Thyroid gland (tissue), 4 donors: ENCODE data around the gene CFAP99.
A peak's percentile ranks its signal among the peaks of the same experiment; 100 is the strongest.

Source experiments
- POLR2A ChIP-seq, 2 donors: fragments of 450-650 bp; IDR thresholded peaks; one replicate each; pipeline ENCODE4 v1.6.1; 2017; ENCODE audit warnings: antibody characterized with exemption in 2 of 2, mild to moderate bottlenecking in 2 of 2, moderate library complexity in 1 of 2
- TF ChIP-seq, protein P1 (sequence below), 6 experiments: fragments of 200-600 bp in 3 of 6; fragments of 450-650 bp in 3 of 6; sonication (generic) in 3 of 6; IDR thresholded peaks; one replicate each; pipeline ENCODE4 v1.5.1; 2016 to 2019; ENCODE audit warnings: antibody characterized with exemption in 6 of 6, mild to moderate bottlenecking in 2 of 6, inconsistent platforms in 1 of 6, moderate library complexity in 1 of 6

DNA sequence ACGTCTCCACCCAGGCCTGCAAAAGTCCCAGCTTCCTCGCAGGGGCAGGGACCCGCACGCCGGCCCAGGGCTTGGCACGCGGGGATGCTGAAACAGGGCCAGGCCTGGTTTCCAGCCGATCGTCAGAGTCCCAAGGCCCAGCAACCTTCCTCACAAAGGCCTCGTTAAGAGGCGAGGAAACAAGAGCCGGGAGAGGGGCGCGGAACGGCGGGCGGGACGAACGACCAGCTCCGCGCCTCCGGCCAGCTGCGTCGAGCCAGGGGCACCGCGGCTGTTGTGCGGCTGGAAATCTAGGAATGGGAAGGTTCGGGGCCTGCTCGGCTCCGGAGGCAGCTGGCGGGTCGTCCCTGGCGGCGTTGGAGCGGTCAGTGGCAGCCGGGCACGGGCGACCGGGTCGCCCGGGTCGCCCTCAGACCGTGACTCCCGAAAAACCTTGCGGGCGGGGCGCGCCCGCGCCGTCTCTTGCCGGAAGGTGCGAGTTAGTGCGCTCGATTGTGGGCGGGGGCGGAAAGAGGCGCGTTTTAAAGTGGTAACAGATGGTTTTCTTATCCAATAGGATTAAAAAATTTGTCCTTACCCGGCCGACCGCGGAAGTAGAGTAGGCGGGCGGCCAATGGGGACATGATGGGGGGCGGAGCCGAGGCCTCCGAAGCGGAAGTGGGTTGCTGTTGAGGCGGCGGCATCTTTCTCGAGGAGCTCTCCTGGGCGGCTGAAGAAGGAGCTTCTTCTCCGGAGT is 49.9 kb downstream of the CFAP99 start, which contains the start of gene RNF4:
- TF ChIP-seq POLR2A (IDR thresholded peaks at IDR 0.05), result peak in 1 of 2 donors; percentile 76
- TF ChIP-seq, protein P1, sequence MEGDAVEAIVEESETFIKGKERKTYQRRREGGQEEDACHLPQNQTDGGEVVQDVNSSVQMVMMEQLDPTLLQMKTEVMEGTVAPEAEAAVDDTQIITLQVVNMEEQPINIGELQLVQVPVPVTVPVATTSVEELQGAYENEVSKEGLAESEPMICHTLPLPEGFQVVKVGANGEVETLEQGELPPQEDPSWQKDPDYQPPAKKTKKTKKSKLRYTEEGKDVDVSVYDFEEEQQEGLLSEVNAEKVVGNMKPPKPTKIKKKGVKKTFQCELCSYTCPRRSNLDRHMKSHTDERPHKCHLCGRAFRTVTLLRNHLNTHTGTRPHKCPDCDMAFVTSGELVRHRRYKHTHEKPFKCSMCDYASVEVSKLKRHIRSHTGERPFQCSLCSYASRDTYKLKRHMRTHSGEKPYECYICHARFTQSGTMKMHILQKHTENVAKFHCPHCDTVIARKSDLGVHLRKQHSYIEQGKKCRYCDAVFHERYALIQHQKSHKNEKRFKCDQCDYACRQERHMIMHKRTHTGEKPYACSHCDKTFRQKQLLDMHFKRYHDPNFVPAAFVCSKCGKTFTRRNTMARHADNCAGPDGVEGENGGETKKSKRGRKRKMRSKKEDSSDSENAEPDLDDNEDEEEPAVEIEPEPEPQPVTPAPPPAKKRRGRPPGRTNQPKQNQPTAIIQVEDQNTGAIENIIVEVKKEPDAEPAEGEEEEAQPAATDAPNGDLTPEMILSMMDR (IDR thresholded peaks at IDR 0.05), result no peak
